Fibroblast of skin of left biceps (primary cell): ENCODE measurements around the gene CDKAL1.

Experiments used
- DNase-seq, 2 experiments: peaks; one replicate each; pipeline ENCODE4 v3.0.0-alpha.2; 2013; ENCODE audit warnings: low read depth in 2 of 2

CDKAL1 gene

GRCh38 chr6:20960067-20960466, 425.8 kb downstream of the CDKAL1 start:
- no peak for DNase-seq

GRCh38 chr6:20965276-20965675, 431.0 kb downstream of the CDKAL1 start:
- DNase-seq = no peak

- DNase-seq = no peak
Measured at GRCh38 chr6:20965915-20966314, 431.7 kb downstream of the CDKAL1 start.

- no peak for DNase-seq
Measured at GRCh38 chr6:20969551-20969950, 435.3 kb downstream of the CDKAL1 start.

- no peak for DNase-seq
Measured at GRCh38 chr6:20976391-20976918, 442.2 kb downstream of the CDKAL1 start.

- DNase-seq = peak; percentile 76 to 77
Measured at GRCh38 chr6:20978151-20978614, 443.9 kb downstream of the CDKAL1 start.

- DNase-seq = no peak
Measured at GRCh38 chr6:20979076-20979475, 444.8 kb downstream of the CDKAL1 start.

- DNase-seq = no peak
Measured at GRCh38 chr6:20983961-20984360, 449.7 kb downstream of the CDKAL1 start.

- DNase-seq = no peak
Measured at GRCh38 chr6:20985821-20986220, 451.6 kb downstream of the CDKAL1 start.

- DNase-seq = no peak
Measured at GRCh38 chr6:20991910-20992309, 457.7 kb downstream of the CDKAL1 start.

- DNase-seq = no peak
Measured at GRCh38 chr6:20996099-20996498, 461.8 kb downstream of the CDKAL1 start.

- DNase-seq = no peak
Measured at GRCh38 chr6:20997143-20997769, 463.0 kb downstream of the CDKAL1 start.

- no peak for DNase-seq
Measured at GRCh38 chr6:20997770-20998147, 463.5 kb downstream of the CDKAL1 start.

GRCh38 chr6:20998748-20999448, 464.6 kb downstream of the CDKAL1 start:
- no peak for DNase-seq

GRCh38 chr6:21000331-21000801, 466.1 kb downstream of the CDKAL1 start:
- DNase-seq = no peak

- DNase-seq = no peak
Measured at GRCh38 chr6:21001736-21002135, 467.5 kb downstream of the CDKAL1 start.

GRCh38 chr6:21003780-21004541, 469.7 kb downstream of the CDKAL1 start:
- peak; percentile 47 to 59 for DNase-seq

GRCh38 chr6:21005816-21006570, 471.7 kb downstream of the CDKAL1 start:
- DNase-seq = peak; percentile 66 to 69

- no peak for DNase-seq
Measured at GRCh38 chr6:21019614-21020013, 485.4 kb downstream of the CDKAL1 start.

- DNase-seq = no peak
Measured at GRCh38 chr6:21022343-21023107, 488.3 kb downstream of the CDKAL1 start.

GRCh38 chr6:21023210-21023609, 489.0 kb downstream of the CDKAL1 start:
- no peak for DNase-seq
